Brain microvascular endothelial cell (primary cell): ENCODE measurements around the gene ELMO1.

Source experiments
- DNase-seq: peaks from one replicate; pipeline ENCODE4 v3.0.0-alpha.2; 2020
- H3K27ac ChIP-seq: fragments of 250-450 bp; sonication (Bioruptor Pico); 2 replicates; pipeline ENCODE4 v1.5.1; 2020; ENCODE audit warnings: mild to moderate bottlenecking, moderate library complexity
- H3K27me3 ChIP-seq: fragments of 250-450 bp; sonication (Bioruptor Pico); replicated peaks from 2 replicates; pipeline ENCODE4 v1.5.1; 2020; ENCODE audit warnings: mild to moderate bottlenecking
- H3K36me3 ChIP-seq: fragments of 250-450 bp; sonication (Bioruptor Pico); replicated peaks from 2 replicates; pipeline ENCODE4 v1.5.1; 2020; ENCODE audit warnings: mild to moderate bottlenecking
- H3K4me3 ChIP-seq: 2 replicates; pipeline ENCODE4 v1.5.1; 2011; ENCODE audit warnings: low read depth, mild to moderate bottlenecking, control low read depth, low read length, moderate library complexity
- CTCF ChIP-seq: IDR thresholded peaks from 2 replicates; pipeline ENCODE4 v1.5.1; 2011; ENCODE audit warnings: low read depth, mild to moderate bottlenecking, moderate library complexity, low read length, control low read depth, inconsistent platforms; ENCODE audit errors: missing control alignments
- in situ Hi-C: cut with HindIII; loops from 2 replicates; pipeline ENCODE4 v1.10.0; 2017; ENCODE audit warnings: low sequenced_read_pairs, low pct_ligation_motif_present

The ELMO1 gene

GRCh38 chr7:37420946-37421695 lies 27.5 kb downstream of the ELMO1 start:
- in situ Hi-C loops = no loop called here
- Histone ChIP-seq H3K27ac (no peak overlapping the region), H3K27me3 (no peaks in the 10 kb centered on the region), H3K36me3 (no peaks in the 10 kb centered on the region), H3K4me3 (no peak overlapping the region)
- TF ChIP-seq CTCF = no peak
- no peak for DNase-seq

GRCh38 chr7:37419496-37419895 lies 29.2 kb downstream of the ELMO1 start:
- no peak for DNase-seq
- in situ Hi-C loops = no loop called here
- H3K27ac ChIP-seq = no peak overlapping the region
- no peak for TF ChIP-seq CTCF
- no peaks in the 10 kb centered on the region for H3K36me3 ChIP-seq
- H3K4me3 ChIP-seq = no peak overlapping the region
- H3K27me3 ChIP-seq = no peaks in the 10 kb centered on the region

GRCh38 chr7:37418381-37418780 lies 30.3 kb downstream of the ELMO1 start:
- Histone ChIP-seq H3K27me3 (no peaks in the 10 kb centered on the region), H3K27ac (no peak overlapping the region), H3K4me3 (no peak overlapping the region), H3K36me3 (no peaks in the 10 kb centered on the region)
- in situ Hi-C loops = no loop called here
- TF ChIP-seq CTCF = no peak
- no peak for DNase-seq

- in situ Hi-C loops = no loop called here
- TF ChIP-seq CTCF = no peak
Measured at GRCh38 chr7:37417107-37417474, 31.6 kb downstream of the ELMO1 start.

GRCh38 chr7:37416378-37417106 lies 32.1 kb downstream of the ELMO1 start:
- H3K36me3 ChIP-seq = no peaks in the 10 kb centered on the region
- no peak for TF ChIP-seq CTCF
- in situ Hi-C loops = no loop called here
- H3K27me3 ChIP-seq = no peaks in the 10 kb centered on the region
- no peak for DNase-seq
- no peak overlapping the region for H3K4me3 ChIP-seq
- H3K27ac ChIP-seq = no peak overlapping the region

More at GRCh38 chr7:37417107-37417474, 31.6 kb downstream of the ELMO1 start:
- H3K4me3 ChIP-seq = no peak overlapping the region
- H3K27ac ChIP-seq = no peak overlapping the region
- H3K36me3 ChIP-seq = no peaks in the 10 kb centered on the region
- DNase-seq = no peak
- no peaks in the 10 kb centered on the region for H3K27me3 ChIP-seq
